NB4 (cell line): ENCODE measurements around the gene OSCAR.

Experiments
- DNase-seq: peaks from one replicate; pipeline ENCODE4 v3.0.0; 2010; ENCODE audit warnings: low read depth
- H3K4me3 ChIP-seq: one replicate; pipeline ENCODE4 v1.5.1; 2011; ENCODE audit warnings: mild to moderate bottlenecking, low read depth, low read length, moderate library complexity
- MAX ChIP-seq: IDR thresholded peaks from 2 replicates; pipeline ENCODE4 v1.6.1; 2011; ENCODE audit warnings: low read depth, low read length
- MYC ChIP-seq: IDR thresholded peaks from 2 replicates; pipeline ENCODE4 v1.6.1; 2011; ENCODE audit warnings: low read depth, low read length
- POLR2A ChIP-seq: IDR thresholded peaks from 2 replicates; pipeline ENCODE4 v1.6.1; 2011; ENCODE audit warnings: mild to moderate bottlenecking; ENCODE audit not compliant: insufficient read length; ENCODE audit errors: extremely low read depth
- TF ChIP-seq, protein P1 (sequence below): IDR thresholded peaks from one replicate; pipeline ENCODE4 v1.5.1; 2012; ENCODE audit warnings: low read depth, low read length

OSCAR gene

DNA sequence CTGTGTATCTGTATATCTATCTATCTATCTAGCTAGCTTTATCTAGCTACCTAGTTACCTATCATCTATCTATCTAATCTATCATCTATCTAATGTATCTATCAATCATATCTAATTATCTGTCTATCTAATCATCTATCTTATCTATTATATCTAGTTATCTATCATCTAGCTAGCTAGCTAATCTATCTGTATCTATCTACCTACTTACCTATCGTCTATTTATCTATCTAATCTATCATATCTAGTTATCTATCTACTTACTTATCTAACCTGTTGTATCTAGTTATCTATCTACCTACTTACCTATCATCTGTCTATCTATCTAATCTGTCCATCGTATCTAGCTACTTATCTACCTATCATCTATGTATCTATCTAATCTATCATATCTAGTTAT lies 54.8 kb downstream of the OSCAR start:
- TF ChIP-seq MYC = no peak
- TF ChIP-seq POLR2A = no peak
- TF ChIP-seq, protein P1, sequence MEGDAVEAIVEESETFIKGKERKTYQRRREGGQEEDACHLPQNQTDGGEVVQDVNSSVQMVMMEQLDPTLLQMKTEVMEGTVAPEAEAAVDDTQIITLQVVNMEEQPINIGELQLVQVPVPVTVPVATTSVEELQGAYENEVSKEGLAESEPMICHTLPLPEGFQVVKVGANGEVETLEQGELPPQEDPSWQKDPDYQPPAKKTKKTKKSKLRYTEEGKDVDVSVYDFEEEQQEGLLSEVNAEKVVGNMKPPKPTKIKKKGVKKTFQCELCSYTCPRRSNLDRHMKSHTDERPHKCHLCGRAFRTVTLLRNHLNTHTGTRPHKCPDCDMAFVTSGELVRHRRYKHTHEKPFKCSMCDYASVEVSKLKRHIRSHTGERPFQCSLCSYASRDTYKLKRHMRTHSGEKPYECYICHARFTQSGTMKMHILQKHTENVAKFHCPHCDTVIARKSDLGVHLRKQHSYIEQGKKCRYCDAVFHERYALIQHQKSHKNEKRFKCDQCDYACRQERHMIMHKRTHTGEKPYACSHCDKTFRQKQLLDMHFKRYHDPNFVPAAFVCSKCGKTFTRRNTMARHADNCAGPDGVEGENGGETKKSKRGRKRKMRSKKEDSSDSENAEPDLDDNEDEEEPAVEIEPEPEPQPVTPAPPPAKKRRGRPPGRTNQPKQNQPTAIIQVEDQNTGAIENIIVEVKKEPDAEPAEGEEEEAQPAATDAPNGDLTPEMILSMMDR = no peak
- no peak for TF ChIP-seq MAX
- no peak for DNase-seq
- no peak overlapping the region for H3K4me3 ChIP-seq
